SIG-M5 treated with dmso at 0.1 percent for 504 hours (cell line): ENCODE data around the gene HRK.

Experiments
- DNase-seq: peaks from one replicate; lab custom pipeline; 2025; ENCODE audit not compliant: unreplicated experiment; lab: John Stamatoyannopoulos, UW

The HRK gene

GRCh38 chr12:116901612-116902011, 20.4 kb upstream of the HRK start:
- DNase-seq: no peak

GRCh38 chr12:116898669-116899068, 17.4 kb upstream of the HRK start:
- no peak for DNase-seq

GRCh38 chr12:116897476-116897875, 16.2 kb upstream of the HRK start:
- DNase-seq: no peak

GRCh38 chr12:116896411-116896924, 15.2 kb upstream of the HRK start:
- no peak for DNase-seq

- DNase-seq: no peak
Measured at GRCh38 chr12:116894913-116895312, 13.7 kb upstream of the HRK start.

- no peak for DNase-seq
Measured at GRCh38 chr12:116892349-116893140, 11.3 kb upstream of the HRK start.

- no peak for DNase-seq
Measured at GRCh38 chr12:116891019-116891418, 9.8 kb upstream of the HRK start.

- no peak for DNase-seq
Measured at GRCh38 chr12:116890330-116890729, 9.1 kb upstream of the HRK start.

- no peak for DNase-seq
Measured at GRCh38 chr12:116887897-116888296, 6.7 kb upstream of the HRK start.

GRCh38 chr12:116887244-116887643, 6.0 kb upstream of the HRK start:
- DNase-seq: no peak

GRCh38 chr12:116885491-116885890, 4.2 kb upstream of the HRK start:
- peak; percentile 94 for DNase-seq

GRCh38 chr12:116884871-116885270, 3.6 kb upstream of the HRK start:
- peak; percentile 32 for DNase-seq

GRCh38 chr12:116882742-116883141, 1.5 kb upstream of the HRK start:
- no peak for DNase-seq

GRCh38 chr12:116881877-116882507, 751 bp upstream of the HRK start:
- no peak for DNase-seq

GRCh38 chr12:116880817-116881324, 370 bp downstream of the HRK start:
- DNase-seq: no peak

- DNase-seq: no peak
Measured at GRCh38 chr12:116880213-116880816, 926 bp downstream of the HRK start.

GRCh38 chr12:116879509-116880212, 1.6 kb downstream of the HRK start:
- no peak for DNase-seq

GRCh38 chr12:116878567-116879508, 2.4 kb downstream of the HRK start:
- no peak for DNase-seq

- no peak for DNase-seq
Measured at GRCh38 chr12:116876151-116876869, 4.9 kb downstream of the HRK start.
